GM18951 (cell line): Measurements from ENCODE around the gene CDH16.
"Not testable (repeated sequence)": the region's sequence is repeated elsewhere in the genome, so short reads cannot be mapped to it uniquely, and the experiment has no call there.

Experiments used
- POLR2A ChIP-seq: IDR thresholded peaks from 4 replicates; pipeline ENCODE4 v1.6.1; 2011; ENCODE audit warnings: mild to moderate bottlenecking; ENCODE audit not compliant: insufficient read length, insufficient read depth; ENCODE audit errors: extremely low read depth
- in situ Hi-C: fragments of 300-500 bp; cut with MboI; formaldehyde crosslinking; loops from one replicate; pipeline ENCODE4 v1.12.0; 2022; ENCODE audit warnings: low sequenced_read_pairs, mixed read lengths, inconsistent platforms; ENCODE audit not compliant: unreplicated experiment

Gene CDH16

GRCh38 chr16:66899310-66899944 lies 19.3 kb downstream of the CDH16 start:
- in situ Hi-C loops, result no loop called here
- no peak for TF ChIP-seq POLR2A

- in situ Hi-C loops, result no loop called here
- TF ChIP-seq POLR2A, result no peak
These were observed 19.8 kb downstream of the CDH16 start for GRCh38 chr16:66898933-66899309.

- in situ Hi-C loops, result no loop called here
- no peak for TF ChIP-seq POLR2A
These were observed 20.5 kb downstream of the CDH16 start for GRCh38 chr16:66898207-66898606.

- in situ Hi-C loops, result not testable (repeated sequence)
These were observed 22.0 kb downstream of the CDH16 start for GRCh38 chr16:66896682-66897081.

GRCh38 chr16:66895999-66896398 lies 22.7 kb downstream of the CDH16 start:
- in situ Hi-C loops, result no loop called here
- TF ChIP-seq POLR2A, result no peak

- no peak for TF ChIP-seq POLR2A
- in situ Hi-C loops, result no loop called here
These were observed 23.1 kb downstream of the CDH16 start for GRCh38 chr16:66895689-66895979.

- in situ Hi-C loops, result no loop called here
- no peak for TF ChIP-seq POLR2A
These were observed 23.6 kb downstream of the CDH16 start for GRCh38 chr16:66894948-66895688.

GRCh38 chr16:66894055-66894454 lies 24.6 kb downstream of the CDH16 start:
- no peak for TF ChIP-seq POLR2A
- in situ Hi-C loops, result no loop called here

- TF ChIP-seq POLR2A, result no peak
- in situ Hi-C loops, result no loop called here
These were observed 26.9 kb downstream of the CDH16 start for GRCh38 chr16:66891797-66892196.

- in situ Hi-C loops, result no loop called here
- TF ChIP-seq POLR2A, result no peak
These were observed 27.3 kb downstream of the CDH16 start for GRCh38 chr16:66891360-66891759.

GRCh38 chr16:66890799-66891198 lies 27.9 kb downstream of the CDH16 start:
- no peak for TF ChIP-seq POLR2A
- in situ Hi-C loops, result no loop called here

- TF ChIP-seq POLR2A, result no peak
- in situ Hi-C loops, result no loop called here
These were observed 29.1 kb downstream of the CDH16 start for GRCh38 chr16:66889622-66890021.

- TF ChIP-seq POLR2A, result no peak
- in situ Hi-C loops, result no loop called here
These were observed 29.8 kb downstream of the CDH16 start for GRCh38 chr16:66888647-66889615.
